Muscle of back (tissue), 13 donors: Measurements from ENCODE around the gene EGFL8. TPM values are rescaled to one million over a fixed set of nuclear protein-coding genes. Genes with fewer than 3 reads are reported as not detected.

ENCODE experiments used
- DNase-seq, 3 donors: peaks; one replicate each; pipeline versions ENCODE4 v3.0.0 to v3.0.0-alpha.2; 2013
- long read RNA-seq, 9 donors: transcript quantifications; one replicate each; lab custom pipeline, GENCODE V29; 2026
- polyA plus RNA-seq, 10 donors: library from polyadenylated mRNA; unstranded; fragments of 120-200 nt; gene quantifications; one replicate each; pipeline ENCODE4 v1.2.1, GENCODE V29; 2013; ENCODE audit not compliant: insufficient read length in 10 of 10

The EGFL8 gene
- polyA plus RNA-seq = 10 to 100 TPM; 19.1 to 45.8 (median 25.4) TPM
- long read RNA-seq, donor 1, partial matches to known transcripts = 0 of 3 reads
- long read RNA-seq, donor 1, other reads (novel, unspliced or antisense) = 0 of 3 reads
- long read RNA-seq, donor 2, partial matches to known transcripts = 0 of 2 reads
- long read RNA-seq, donor 2, other reads (novel, unspliced or antisense) = 0 of 2 reads
- long read RNA-seq, donor 3 = 0 reads
- long read RNA-seq, donor 4, partial matches to known transcripts = 0 of 2 reads
- long read RNA-seq, donor 4, other reads (novel, unspliced or antisense) = 0 of 2 reads
- long read RNA-seq, donor 5, partial matches to known transcripts = 0 of 3 reads
- long read RNA-seq, donor 5, other reads (novel, unspliced or antisense) = 0 of 3 reads
- long read RNA-seq, donor 6, partial matches to known transcripts = 0 of 5 reads
- long read RNA-seq, donor 6, other reads (novel, unspliced or antisense) = 0 of 5 reads
- long read RNA-seq, donor 7, partial matches to known transcripts = 0 of 7 reads
- long read RNA-seq, donor 7, other reads (novel, unspliced or antisense) = 0 of 7 reads
- long read RNA-seq, donor 8, partial matches to known transcripts = 0 of 4 reads
- long read RNA-seq, donor 8, other reads (novel, unspliced or antisense) = 0 of 4 reads
- long read RNA-seq, donor 9, partial matches to known transcripts = 0 of 3 reads
- long read RNA-seq, donor 9, other reads (novel, unspliced or antisense) = 0 of 3 reads

DNA sequence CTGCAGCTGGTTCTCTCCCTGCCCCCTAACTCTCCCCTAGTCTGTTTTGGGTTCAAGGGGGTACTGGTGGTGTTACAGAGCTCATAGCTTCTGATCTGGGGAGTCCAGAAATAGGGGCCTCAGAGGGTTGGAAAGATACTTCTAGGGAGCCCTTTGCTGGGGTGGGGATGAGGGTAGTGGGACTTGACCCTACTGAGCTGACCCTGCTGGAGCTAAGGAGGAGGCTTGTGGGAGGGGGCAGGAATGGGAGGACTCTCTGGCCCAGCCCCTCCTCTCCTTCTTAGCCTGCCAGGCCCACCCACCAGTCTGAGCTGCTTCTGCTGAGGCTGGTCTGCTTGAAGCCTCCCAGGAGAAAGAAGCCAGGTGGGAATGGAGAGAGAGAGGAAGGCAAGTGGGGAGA is at the start of gene EGFL8:
TSS of gene EGFL8 (plus strand) at position 301 of the 400 bp plus-strand sequence. CDS start 1,571 bp downstream, outside the sequence.
- DNase-seq = no peak

GRCh38 chr6:32114796-32115195 is 49.6 kb upstream of the EGFL8 start:
- peak in 2 of 3 donors; percentile 64 to 72 for DNase-seq

DNA sequence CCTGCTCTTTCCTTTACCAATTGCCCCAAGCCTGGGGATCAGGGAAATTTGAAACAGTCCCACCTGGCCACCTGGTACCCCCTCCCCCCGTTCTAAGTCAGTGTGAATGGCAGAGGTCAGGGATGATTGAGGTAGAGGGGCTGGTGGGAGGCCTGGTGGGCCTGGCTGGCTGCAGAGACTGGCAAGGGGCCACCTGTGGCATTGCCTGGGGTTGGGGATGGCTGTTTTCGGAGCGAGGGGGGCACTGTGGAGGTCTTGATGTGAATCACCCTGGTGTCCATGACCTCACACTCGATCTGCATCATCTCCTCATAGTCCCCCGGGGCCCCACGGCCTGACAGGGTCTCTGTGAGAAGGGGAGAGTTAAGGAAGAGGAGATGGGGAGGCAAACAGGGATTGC is 48.8 kb upstream of the EGFL8 start:
- no peak for DNase-seq

DNA sequence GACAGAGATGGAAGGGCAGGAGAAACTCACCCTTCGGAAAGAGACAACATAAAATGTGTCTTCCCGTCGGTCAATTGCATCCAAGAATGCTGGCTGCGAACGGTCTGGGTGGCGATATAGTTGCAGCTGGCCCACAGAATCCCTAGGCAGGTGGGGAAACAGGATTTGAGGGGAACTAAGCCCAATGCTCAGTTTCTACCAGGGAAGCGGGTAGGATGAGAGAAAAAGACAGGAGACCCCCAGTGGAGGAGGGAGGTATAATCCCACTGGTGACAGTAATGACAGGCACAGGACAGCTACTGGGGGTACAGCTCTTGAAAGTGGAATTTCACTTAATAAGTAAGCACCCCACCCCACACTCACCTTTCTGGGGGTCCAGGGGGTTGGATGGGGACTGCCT is 47.7 kb upstream of the EGFL8 start:
- DNase-seq = no peak

DNA sequence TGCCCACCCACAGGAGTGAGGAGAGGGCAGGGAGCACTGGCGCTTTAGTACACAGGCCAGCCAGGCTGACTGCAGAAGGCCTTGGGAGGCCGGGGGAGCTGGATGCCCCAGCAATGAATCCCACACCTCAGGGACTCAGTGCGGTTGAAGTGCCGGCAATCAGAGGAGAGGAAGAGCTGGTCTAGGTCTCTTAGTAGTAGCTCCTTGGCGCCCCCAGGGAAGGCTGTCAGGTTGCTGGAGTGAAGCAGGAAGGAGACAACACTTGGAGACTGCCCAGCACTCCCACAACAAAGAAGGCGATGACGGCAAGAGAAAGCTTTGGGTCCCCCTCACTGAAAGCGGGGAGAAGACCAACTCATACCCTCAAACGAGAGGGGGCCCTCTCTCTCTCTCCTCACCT is 46.9 kb upstream of the EGFL8 start:
- DNase-seq = no peak

- peak; percentile 77 to 93 (median 89) for DNase-seq
Observed at GRCh38 chr6:32118782-32119628, 45.4 kb upstream of the EGFL8 start.

GRCh38 chr6:32120573-32121059 is 43.8 kb upstream of the EGFL8 start:
- no peak for DNase-seq

DNA sequence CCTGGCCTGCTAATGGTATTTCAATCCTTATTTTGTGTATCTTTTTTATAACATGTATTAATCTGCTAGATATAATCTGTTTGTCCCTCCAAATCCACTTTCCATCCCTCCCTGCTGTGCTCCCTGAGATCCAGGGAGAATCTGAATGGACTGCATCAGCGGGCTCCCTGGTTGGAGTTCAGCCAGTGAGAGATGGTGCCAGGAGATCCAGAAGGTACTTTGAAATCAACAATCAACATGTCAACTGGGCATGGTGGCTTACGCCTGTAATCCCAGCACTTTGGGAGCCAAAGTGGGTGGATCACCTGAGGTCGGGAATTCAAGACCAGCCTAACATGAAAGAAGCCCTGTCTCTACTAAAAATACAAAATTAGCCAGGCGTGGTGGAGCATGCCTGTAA is 40.7 kb upstream of the EGFL8 start:
- no peak for DNase-seq

DNA sequence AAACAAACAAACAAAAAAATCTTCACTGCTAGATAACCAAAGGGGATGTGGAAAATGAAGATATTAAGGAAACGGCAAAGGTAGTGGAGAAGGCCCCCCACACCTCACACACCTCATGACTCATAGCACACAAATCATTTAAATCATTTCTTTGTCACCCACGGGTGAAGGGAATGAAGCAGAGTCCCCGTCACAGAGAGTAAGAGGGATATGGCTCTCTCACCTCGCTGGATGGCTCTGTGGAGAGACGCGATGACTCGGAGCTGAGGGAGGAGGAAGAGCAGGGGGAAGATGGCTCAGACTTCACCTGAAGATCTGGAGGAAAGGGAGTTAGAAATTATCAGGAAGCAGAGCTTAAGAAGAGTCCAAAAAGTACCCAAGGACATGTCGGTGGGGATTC is 37.5 kb upstream of the EGFL8 start:
- DNase-seq = no peak

GRCh38 chr6:32127409-32127716 is 37.0 kb upstream of the EGFL8 start:
- DNase-seq = no peak

DNA sequence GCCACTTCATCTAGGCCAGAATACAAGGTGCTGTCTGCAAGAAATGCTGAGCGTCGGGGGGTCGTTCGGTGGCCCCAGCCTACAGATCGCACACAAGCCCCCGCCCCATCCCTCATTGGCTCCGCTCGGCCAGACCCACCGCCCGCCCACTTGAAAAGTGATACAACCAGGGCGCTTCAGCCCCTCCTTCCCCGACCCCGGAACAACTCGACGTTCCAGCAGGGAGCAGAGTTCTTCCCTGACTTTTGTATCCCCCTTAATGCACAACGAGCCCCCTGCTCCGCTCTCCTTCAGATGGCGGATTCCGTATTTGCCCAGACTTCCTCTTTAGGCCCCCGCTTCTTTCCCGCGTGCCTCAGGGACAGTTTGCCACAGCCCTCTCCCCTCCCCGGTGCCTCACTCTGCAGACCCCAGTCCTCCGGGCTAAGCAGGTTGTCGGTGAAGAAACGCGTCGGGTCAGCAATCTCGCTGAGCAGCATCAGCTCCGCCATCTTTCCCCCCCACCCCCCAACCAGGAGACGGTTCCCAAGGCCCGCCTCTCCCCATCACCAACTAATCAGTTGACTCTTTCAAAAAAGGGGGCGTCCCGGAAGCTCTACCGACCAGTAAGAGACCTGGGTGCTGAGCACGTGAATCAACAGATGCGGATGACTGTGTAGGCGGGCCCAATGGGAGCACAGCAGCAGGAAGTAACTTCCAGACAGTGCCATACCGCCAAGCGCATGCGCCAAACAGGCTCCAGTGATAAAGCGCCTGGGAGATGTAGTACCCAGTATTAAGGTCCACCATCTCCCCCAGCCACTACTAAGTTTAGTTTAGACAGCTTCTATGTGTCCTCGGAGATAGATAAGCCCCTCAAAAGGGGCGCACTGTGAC is 36.4 kb upstream of the EGFL8 start, which contains the start of gene ATF6B:
TSS of gene ATF6B (minus strand) at position 530 of the 876 bp plus-strand sequence. CDS start at position 491, 39 bp downstream.
- peak; percentile 99 to 100 (median 99) for DNase-seq

DNA sequence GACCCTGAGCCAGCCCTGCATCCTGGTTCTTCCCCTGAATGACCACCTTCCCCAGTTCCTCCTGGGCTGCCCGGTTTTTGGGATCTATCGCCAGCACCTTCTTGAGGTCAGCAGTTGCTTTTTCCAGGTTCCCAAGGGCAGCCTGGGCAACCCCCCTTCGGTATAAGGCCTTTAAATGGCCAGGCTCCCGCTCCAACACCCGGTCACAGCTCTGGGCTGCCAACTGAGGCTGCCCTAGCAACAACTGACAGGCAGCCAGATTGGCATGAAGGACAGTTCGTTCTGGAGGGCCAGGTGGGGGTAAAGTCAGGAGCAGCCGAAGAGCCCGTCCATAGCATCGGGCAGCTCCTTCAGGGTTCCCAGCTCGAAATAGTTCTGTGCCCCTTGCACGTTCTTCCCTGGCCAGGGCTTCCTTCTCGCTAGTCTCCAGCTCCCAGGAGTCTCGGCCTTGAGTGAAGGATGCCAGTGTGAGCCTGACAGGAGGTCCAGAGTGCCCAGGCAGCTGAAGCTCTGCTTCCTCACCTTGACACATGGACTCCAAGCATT is 35.6 kb upstream of the EGFL8 start:
- DNase-seq = peak in 1 of 3 donors; percentile 10

- DNase-seq = no peak
Observed at GRCh38 chr6:32129297-32130088, 34.9 kb upstream of the EGFL8 start.

- DNase-seq = no peak
Observed at GRCh38 chr6:32131439-32131948, 32.9 kb upstream of the EGFL8 start.

DNA sequence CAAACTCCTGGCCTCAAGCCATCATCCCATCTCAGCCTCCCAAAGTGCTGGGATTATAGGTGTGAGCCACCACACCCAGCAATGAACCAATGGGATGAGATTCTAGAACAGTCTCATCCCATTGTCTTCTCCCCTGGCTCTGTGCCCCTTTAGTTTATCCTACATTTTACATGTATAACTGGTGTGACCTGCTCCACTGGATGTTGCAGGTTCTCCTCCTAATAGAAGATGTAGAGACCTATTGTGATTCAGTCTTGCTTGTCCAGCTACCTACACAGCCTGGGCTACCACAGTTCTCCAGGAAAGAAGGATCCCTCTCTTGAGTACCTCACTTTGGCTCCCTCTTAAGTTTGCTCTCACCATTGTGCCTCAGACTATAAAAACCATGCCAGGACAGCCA is 32.3 kb upstream of the EGFL8 start:
- no peak for DNase-seq

- DNase-seq = no peak
Observed at GRCh38 chr6:32133786-32134185, 30.6 kb upstream of the EGFL8 start.

DNA sequence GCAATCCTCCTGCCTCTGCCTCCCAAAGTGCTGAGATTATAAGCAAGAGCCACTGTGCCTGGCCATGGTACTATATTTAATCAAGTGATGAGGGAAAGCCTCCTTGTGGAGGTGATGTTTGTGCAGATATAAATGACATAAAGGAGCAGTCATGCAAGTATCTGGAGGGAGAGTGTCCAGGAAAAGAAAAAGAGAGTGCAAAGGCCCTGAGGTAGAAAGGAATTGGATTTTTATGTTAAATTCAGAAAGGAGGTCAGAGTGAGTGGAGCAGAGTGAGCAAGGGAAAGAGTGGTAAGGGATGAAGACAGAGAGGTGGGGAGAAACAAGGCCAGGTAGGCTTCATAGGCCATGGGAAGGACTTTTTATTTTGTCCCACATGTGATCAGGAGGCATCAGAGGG is 26.9 kb upstream of the EGFL8 start:
- no peak for DNase-seq

GRCh38 chr6:32139590-32139989 is 24.8 kb upstream of the EGFL8 start:
- no peak for DNase-seq

DNA sequence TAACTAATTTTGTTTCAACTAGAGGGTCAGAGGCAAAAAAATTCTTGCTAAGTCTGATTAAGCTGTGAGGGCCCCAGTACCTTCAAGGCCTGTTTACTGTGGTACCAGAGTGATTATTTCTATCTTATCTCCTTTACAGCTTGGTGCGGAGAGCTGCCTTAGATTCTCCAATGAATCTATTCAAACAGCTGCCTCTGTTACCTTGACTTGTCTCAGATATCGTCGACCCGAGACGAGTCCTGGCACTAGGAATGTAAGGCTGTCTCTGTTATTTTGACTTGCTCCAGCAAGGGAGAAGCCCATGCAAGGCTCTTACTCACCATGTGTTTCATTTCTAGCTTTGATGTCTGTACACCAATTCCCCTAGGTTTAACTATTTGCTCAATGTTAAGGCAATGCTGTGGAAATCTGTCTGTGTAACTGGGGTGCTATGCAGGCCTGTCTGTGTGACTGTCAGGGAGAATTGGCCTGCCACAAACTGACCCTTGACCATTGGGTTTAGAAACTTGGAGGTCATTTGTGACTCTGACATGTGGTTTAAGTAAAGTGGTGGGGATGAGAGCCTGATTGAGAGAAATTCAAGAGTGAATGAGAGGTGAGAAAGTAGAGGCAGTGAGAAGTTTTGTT is 23.9 kb upstream of the EGFL8 start:
- no peak for DNase-seq
